ENCODE results near the gene GABRA1. TPM values are rescaled to one million over a fixed set of nuclear protein-coding genes. Genes with fewer than 3 reads are reported as not detected.

The GABRA1 gene
- polyA plus RNA-seq, 10 donors, result 0.04 to 0.16 TPM; not detected in 8

Other genes with a start within 250 kb of the GABRA1 start
- gene GABRA6, start 162.4 kb upstream of the GABRA1 start, polyA plus RNA-seq (ENCODE audit: insufficient read length in 10 of 10), result not detected
- gene GABRG2, start 219.7 kb downstream of the GABRA1 start, polyA plus RNA-seq (ENCODE audit: insufficient read length in 10 of 10), result under 1 TPM in 3 of 10 donors, not detected in 7; 0.04 to 0.14 (median 0.13) TPM

All from muscle of back (tissue), 10 donors.